Measurements from ENCODE around the gene MYH1.

Gene MYH1

GRCh38 chr17:10523064-10523463 is 4.7 kb upstream of the MYH1 start:
- no peaks in the 10 kb centered on the region for H3K36me3 ChIP-seq (ENCODE audit: low read length)
- H3K4me3 ChIP-seq (ENCODE audit: insufficient read depth, low read length, poor library complexity, severe bottlenecking) = no peak overlapping the region
- H3K9ac ChIP-seq (ENCODE audit: low read length) = no peak overlapping the region
- H3K79me2 ChIP-seq (ENCODE audit: insufficient read depth, low read length) = no peaks in the 10 kb centered on the region
- H3K27me3 ChIP-seq (ENCODE audit: low read length) = no peaks in the 10 kb centered on the region
- no peak overlapping the region for H3K4me2 ChIP-seq (ENCODE audit: low read depth, low read length, poor library complexity, severe bottlenecking)
- TF ChIP-seq CTCF (IDR thresholded peaks at IDR 0.05; ENCODE audit: insufficient read depth, low read length, poor library complexity, severe bottlenecking) = no peak
- no peak for TF ChIP-seq EZH2phosphoT487 (conservative IDR thresholded peaks at IDR 0.05; ENCODE audit: low read length)
- H2AFZ ChIP-seq (ENCODE audit: low read depth, low read length, severe bottlenecking) = no peak overlapping the region
- H3K27ac ChIP-seq (ENCODE audit: low read depth, low read length) = no peak overlapping the region
- H4K20me1 ChIP-seq (ENCODE audit: low read depth, low read length) = no peaks in the 10 kb centered on the region
- no peaks in the 10 kb centered on the region for H3K9me2 ChIP-seq (replicated peaks; ENCODE audit: insufficient read depth, low read length)
- H3K9me3 ChIP-seq (ENCODE audit: insufficient read depth, low read length) = no peaks in the 10 kb centered on the region
- H3F3A ChIP-seq (ENCODE audit: insufficient read depth) = no peaks in the 10 kb centered on the region

DNA sequence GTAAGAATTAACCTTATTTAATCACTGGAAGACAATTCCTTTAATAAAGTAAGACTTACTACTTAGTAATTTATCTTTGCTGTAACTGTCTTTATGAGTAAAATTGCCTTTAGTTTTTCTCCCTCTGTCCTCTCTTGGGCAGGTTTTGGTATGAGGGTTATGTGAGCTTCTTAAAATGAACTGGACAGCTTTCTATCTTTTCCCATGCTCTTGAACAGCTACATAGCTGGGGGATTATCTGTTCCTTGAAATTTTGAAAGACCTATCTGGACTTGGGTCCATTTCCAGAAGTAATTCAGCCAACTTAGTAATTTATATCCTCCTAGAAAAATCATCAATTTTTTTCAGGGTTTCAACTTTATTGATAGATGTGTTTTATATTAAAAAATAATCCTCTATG is 3.6 kb upstream of the MYH1 start:
- H3K9ac ChIP-seq (ENCODE audit: low read length) = no peak overlapping the region
- no peak overlapping the region for H3K4me3 ChIP-seq (ENCODE audit: insufficient read depth, low read length, poor library complexity, severe bottlenecking)
- H3K79me2 ChIP-seq (ENCODE audit: insufficient read depth, low read length) = no peaks in the 10 kb centered on the region
- TF ChIP-seq EZH2phosphoT487 (conservative IDR thresholded peaks at IDR 0.05; ENCODE audit: low read length) = no peak
- no peak for TF ChIP-seq CTCF (IDR thresholded peaks at IDR 0.05; ENCODE audit: insufficient read depth, low read length, poor library complexity, severe bottlenecking)
- H3K4me2 ChIP-seq (ENCODE audit: low read depth, low read length, poor library complexity, severe bottlenecking) = no peak overlapping the region
- H3K36me3 ChIP-seq (ENCODE audit: low read length) = no peaks in the 10 kb centered on the region
- H3K9me2 ChIP-seq (replicated peaks; ENCODE audit: insufficient read depth, low read length) = no peaks in the 10 kb centered on the region
- no peaks in the 10 kb centered on the region for H3K27me3 ChIP-seq (ENCODE audit: low read length)
- no peaks in the 10 kb centered on the region for H3K9me3 ChIP-seq (ENCODE audit: insufficient read depth, low read length)
- H3F3A ChIP-seq (ENCODE audit: insufficient read depth) = no peaks in the 10 kb centered on the region
- no peak overlapping the region for H3K27ac ChIP-seq (ENCODE audit: low read depth, low read length)
- no peak overlapping the region for H2AFZ ChIP-seq (ENCODE audit: low read depth, low read length, severe bottlenecking)
- H4K20me1 ChIP-seq (ENCODE audit: low read depth, low read length) = no peaks in the 10 kb centered on the region

GRCh38 chr17:10516638-10517037 is 1.7 kb downstream of the MYH1 start:
- Histone ChIP-seq H3K4me3 (ENCODE audit: insufficient read depth, low read length, poor library complexity, severe bottlenecking) (no peak overlapping the region), H2AFZ (ENCODE audit: low read depth, low read length, severe bottlenecking) (no peak overlapping the region), H3K9ac (ENCODE audit: low read length) (no peak overlapping the region), H4K20me1 (ENCODE audit: low read depth, low read length) (no peaks in the 10 kb centered on the region), H3K9me3 (ENCODE audit: insufficient read depth, low read length) (no peaks in the 10 kb centered on the region), H3F3A (ENCODE audit: insufficient read depth) (no peaks in the 10 kb centered on the region), H3K36me3 (ENCODE audit: low read length) (no peaks in the 10 kb centered on the region), H3K27ac (ENCODE audit: low read depth, low read length) (no peak overlapping the region), H3K27me3 (ENCODE audit: low read length) (no peaks in the 10 kb centered on the region), H3K9me2 (replicated peaks; ENCODE audit: insufficient read depth, low read length) (no peaks in the 10 kb centered on the region), H3K79me2 (ENCODE audit: insufficient read depth, low read length) (no peaks in the 10 kb centered on the region), H3K4me2 (ENCODE audit: low read depth, low read length, poor library complexity, severe bottlenecking) (no peak overlapping the region)
- TF ChIP-seq CTCF (IDR thresholded peaks at IDR 0.05; ENCODE audit: insufficient read depth, low read length, poor library complexity, severe bottlenecking) (no peak), EZH2phosphoT487 (conservative IDR thresholded peaks at IDR 0.05; ENCODE audit: low read length) (no peak)

GRCh38 chr17:10516065-10516464 is 2.3 kb downstream of the MYH1 start:
- H3K4me2 ChIP-seq (ENCODE audit: low read depth, low read length, poor library complexity, severe bottlenecking) = no peak overlapping the region
- no peak overlapping the region for H3K9ac ChIP-seq (ENCODE audit: low read length)
- H4K20me1 ChIP-seq (ENCODE audit: low read depth, low read length) = no peaks in the 10 kb centered on the region
- TF ChIP-seq CTCF (IDR thresholded peaks at IDR 0.05; ENCODE audit: insufficient read depth, low read length, poor library complexity, severe bottlenecking) (no peak), EZH2phosphoT487 (conservative IDR thresholded peaks at IDR 0.05; ENCODE audit: low read length) (no peak)
- H3K79me2 ChIP-seq (ENCODE audit: insufficient read depth, low read length) = no peaks in the 10 kb centered on the region
- H3K4me3 ChIP-seq (ENCODE audit: insufficient read depth, low read length, poor library complexity, severe bottlenecking) = no peak overlapping the region
- H3K27ac ChIP-seq (ENCODE audit: low read depth, low read length) = no peak overlapping the region
- H3K9me3 ChIP-seq (ENCODE audit: insufficient read depth, low read length) = no peaks in the 10 kb centered on the region
- no peaks in the 10 kb centered on the region for H3K9me2 ChIP-seq (replicated peaks; ENCODE audit: insufficient read depth, low read length)
- no peaks in the 10 kb centered on the region for H3K27me3 ChIP-seq (ENCODE audit: low read length)
- no peaks in the 10 kb centered on the region for H3K36me3 ChIP-seq (ENCODE audit: low read length)
- H2AFZ ChIP-seq (ENCODE audit: low read depth, low read length, severe bottlenecking) = no peak overlapping the region
- H3F3A ChIP-seq (ENCODE audit: insufficient read depth) = no peaks in the 10 kb centered on the region
